Cardiac muscle cell (in vitro differentiated cells and primary cell): ENCODE results near the gene DHX15. TPM values are rescaled to one million over a fixed set of nuclear protein-coding genes. Genes with fewer than 3 reads are reported as not detected.

Source experiments
- DNase-seq, 2 donors: peaks; one replicate each; pipeline versions ENCODE4 v3.0.0 to v3.0.0-alpha.2; 2010 to 2017; ENCODE audit warnings: low read depth in 1 of 2, low spot score in 1 of 2
- H3K27ac ChIP-seq: fragments of 200-600 bp; sonication (generic); 2 replicates; pipeline ENCODE4 v1.5.1; 2016
- H3K27me3 ChIP-seq: fragments of 200-600 bp; sonication (generic); 2 replicates; pipeline ENCODE4 v1.6.0; 2016; ENCODE audit warnings: control low read depth
- H3K36me3 ChIP-seq: fragments of 200-600 bp; sonication (generic); 2 replicates; pipeline ENCODE4 v1.5.1; 2016; ENCODE audit warnings: control low read depth
- H3K4me1 ChIP-seq: fragments of 200-600 bp; sonication (generic); 2 replicates; pipeline ENCODE4 v1.8.1; 2017; ENCODE audit warnings: low read depth, mild to moderate bottlenecking, mixed run types
- H3K4me3 ChIP-seq: fragments of 200-600 bp; sonication (generic); 2 replicates; pipeline ENCODE4 v1.5.1; 2016; ENCODE audit warnings: mild to moderate bottlenecking
- H3K9me3 ChIP-seq: fragments of 200-600 bp; sonication (generic); 2 replicates; pipeline ENCODE4 v1.5.1; 2017; ENCODE audit warnings: low read depth, mild to moderate bottlenecking, control low read depth
- CTCF ChIP-seq: IDR thresholded peaks from 2 replicates; pipeline ENCODE4 v1.5.1; 2012; ENCODE audit warnings: low read depth, mild to moderate bottlenecking, low read length
- polyA plus RNA-seq: library from polyadenylated mRNA; unstranded; fragments of >200 nt; fragmentation: Nextera tagmentation; extraction: Ambion mirVana; gene quantifications from 2 replicates; pipeline ENCODE4 v1.2.1, GENCODE V29; 2016
- total RNA-seq: library from RNA; depleted of rRNA; stranded (reverse); fragments of >200 nt; gene quantifications from 2 replicates; pipeline ENCODE4 v1.2.3, GENCODE V29; 2016

The DHX15 gene
- total and polyA plus RNA-seq, 2 experiments from 2014 or later, result 78.4 to 109 TPM

- Histone ChIP-seq H3K4me1 (no peaks in the 10 kb centered on the region), H3K27me3 (no peaks in the 10 kb centered on the region), H3K36me3 (no peaks in the 10 kb centered on the region), H3K4me3 (no peak overlapping the region), H3K9me3 (no peaks in the 10 kb centered on the region), H3K27ac (no peak overlapping the region)
- no peak for DNase-seq
- no peak for TF ChIP-seq CTCF
Observed at GRCh38 chr4:24496597-24496996, 87.8 kb downstream of the DHX15 start.

GRCh38 chr4:24495388-24495787 is 89.0 kb downstream of the DHX15 start:
- Histone ChIP-seq H3K4me1 (no peaks in the 10 kb centered on the region), H3K27ac (no peak overlapping the region), H3K4me3 (no peak overlapping the region), H3K36me3 (no peaks in the 10 kb centered on the region), H3K9me3 (no peaks in the 10 kb centered on the region), H3K27me3 (no peaks in the 10 kb centered on the region)
- TF ChIP-seq CTCF, result no peak
- no peak for DNase-seq

- Histone ChIP-seq H3K27ac (no peak overlapping the region), H3K9me3 (no peaks in the 10 kb centered on the region), H3K27me3 (no peaks in the 10 kb centered on the region), H3K4me3 (no peak overlapping the region), H3K36me3 (no peaks in the 10 kb centered on the region), H3K4me1 (no peaks in the 10 kb centered on the region)
- peak in 1 of 2 donors; percentile 44 for DNase-seq
- no peak for TF ChIP-seq CTCF
Observed at GRCh38 chr4:24489870-24490269, 94.5 kb downstream of the DHX15 start.

GRCh38 chr4:24488399-24489164 is 95.8 kb downstream of the DHX15 start:
- Histone ChIP-seq H3K9me3 (no peaks in the 10 kb centered on the region), H3K4me3 (no peak overlapping the region), H3K4me1 (no peaks in the 10 kb centered on the region), H3K36me3 (no peaks in the 10 kb centered on the region), H3K27ac (no peak overlapping the region), H3K27me3 (no peaks in the 10 kb centered on the region)
- peak; percentile 91 for TF ChIP-seq CTCF
- DNase-seq, result peak; percentile 79 to 84

- Histone ChIP-seq H3K9me3 (no peaks in the 10 kb centered on the region), H3K4me3 (no peak overlapping the region), H3K36me3 (no peaks in the 10 kb centered on the region), H3K27me3 (no peaks in the 10 kb centered on the region), H3K27ac (no peak overlapping the region), H3K4me1 (no peaks in the 10 kb centered on the region)
- peak; percentile 12 to 19 for DNase-seq
- no peak for TF ChIP-seq CTCF
Observed at GRCh38 chr4:24482871-24483270, 101.5 kb downstream of the DHX15 start.
